ENCODE results near the gene IBA57. TPM values are rescaled to one million over a fixed set of nuclear protein-coding genes. Genes with fewer than 3 reads are reported as not detected.

The IBA57 gene
- total and polyA plus RNA-seq, 2 of the 8 experiments (the other 6 are each of a cell fraction or from before 2014, with no cell fraction given): 2.6 to 5.9 TPM

DNA sequence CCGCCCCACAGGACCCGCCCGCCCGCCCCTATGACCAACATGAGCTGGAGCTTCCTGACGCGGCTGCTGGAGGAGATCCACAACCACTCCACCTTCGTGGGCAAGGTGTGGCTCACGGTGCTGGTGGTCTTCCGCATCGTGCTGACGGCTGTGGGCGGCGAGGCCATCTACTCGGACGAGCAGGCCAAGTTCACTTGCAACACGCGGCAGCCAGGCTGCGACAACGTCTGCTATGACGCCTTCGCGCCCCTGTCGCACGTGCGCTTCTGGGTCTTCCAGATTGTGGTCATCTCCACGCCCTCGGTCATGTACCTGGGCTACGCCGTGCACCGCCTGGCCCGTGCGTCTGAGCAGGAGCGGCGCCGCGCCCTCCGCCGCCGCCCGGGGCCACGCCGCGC lies 7.9 kb upstream of the IBA57 start:
- Histone ChIP-seq H2BK120ac (replicated peaks; ENCODE audit: low read depth, low read length) (no peak overlapping the region), H2AFZ (ENCODE audit: low read length) (no peak overlapping the region), H3K79me2 (ENCODE audit: control insufficient read depth in 1 of 2, insufficient read depth in 2 of 2, low read length in 2 of 2) (no peaks in the 10 kb centered on the region), H3K18ac (ENCODE audit: extremely low read depth, low read length) (no peak overlapping the region), H3K4me3 (ENCODE audit: extremely low read depth in 1 of 4, insufficient read depth in 2 of 4, low read depth in 3 of 4, low read length in 4 of 4) (no peak overlapping the region), H3K56ac (replicated peaks; ENCODE audit: insufficient read length, low read depth, low read length) (no peak overlapping the region), H3K4me2 (ENCODE audit: insufficient read depth in 1 of 2, low read depth in 2 of 2, low read length in 2 of 2) (peak overlapping the region in 1 of 2 experiments; percentile 13; a peak in 1 of 4 replicates), H3K9ac (replicated peaks in 1 of 4; ENCODE audit: extremely low read depth in 1 of 4, low read depth in 3 of 4, low read length in 3 of 4) (no peak overlapping the region), H3K23ac (ENCODE audit: insufficient read length) (no peak overlapping the region), H4K91ac (replicated peaks; ENCODE audit: insufficient read length, low read length) (no peak overlapping the region), H3K27ac (ENCODE audit: low read depth, low read length) (no peak overlapping the region), H3K27me3 (replicated peaks in 1 of 4; ENCODE audit: control insufficient read depth in 3 of 4, extremely low read depth in 1 of 4, insufficient read depth in 3 of 4, low read length in 3 of 4) (peaks cover 0 to 5% (median 1%) of the 10 kb centered on the region in 4 experiments; a peak in 4 of 7 replicates), H3K23me2 (ENCODE audit: low read depth, low read length) (no peaks in the 10 kb centered on the region), H4K8ac (ENCODE audit: extremely low read depth, insufficient read depth, low read length) (no peak overlapping the region), H4K5ac (ENCODE audit: insufficient read length, low read depth, low read length) (no peak overlapping the region), H3K4ac (replicated peaks; ENCODE audit: insufficient read length, low read depth, low read length) (no peak overlapping the region), H2BK20ac (ENCODE audit: low read length) (no peak overlapping the region), H2BK5ac (ENCODE audit: low read depth, low read length) (0 out of 2 replicates have a peak overlapping the region, but pooled peaks have one; percentile 60), H3K14ac (ENCODE audit: insufficient read length) (no peak overlapping the region), H3K36me3 (ENCODE audit: control insufficient read depth in 2 of 4, insufficient read depth in 4 of 4, low read length in 3 of 4) (no peaks in the 10 kb centered on the region), H3K79me1 (ENCODE audit: low read depth, low read length) (0 out of 2 replicates have a peak, but pooled peaks cover 2% of the 10 kb centered on the region), H2BK12ac (ENCODE audit: low read depth, low read length) (no peak overlapping the region), H4K20me1 (replicated peaks in 1 of 2; ENCODE audit: control insufficient read depth in 1 of 2, insufficient read depth in 2 of 2, low read length in 2 of 2) (peaks cover 1 to 3% of the 10 kb centered on the region in 2 experiments), H3K9me3 (ENCODE audit: insufficient read depth in 2 of 2, low read depth in 1 of 2, low read length in 1 of 2) (no peaks in the 10 kb centered on the region), H3K4me1 (replicated peaks in 1 of 4; ENCODE audit: control insufficient read depth in 3 of 4, insufficient read depth in 4 of 4, low read length in 3 of 4) (peaks cover 0 to 9% (median 5%) of the 10 kb centered on the region in 4 experiments; a peak in 6 of 7 replicates), H2AK5ac (ENCODE audit: low read depth, low read length) (no peak overlapping the region), H2BK15ac (ENCODE audit: low read length) (no peak overlapping the region)
- FAIRE-seq (no peak), DNase-seq (ENCODE audit: low read depth in 1 of 2, low spot score in 2 of 2) (no peak)
- ChIA-PET POLR2A (ENCODE audit: partially characterized antibody) (interaction anchor here (0.7 to 2.0 kb wide), 2 partner anchors 9 to 13 kb away, joined by 3 to 10 read pairs; partner anchors contain the start of gene IBA57), CTCF (ENCODE audit: partially characterized antibody) (interaction anchor here (1.0 kb wide), 2 partner anchors 25 to 70 kb away, joined by 3 read pairs; no protein-coding TSS in a partner anchor)
- 96% methylated on average over 37 of the region's 43 CpGs; no CpG with 5 or more reads in 1 of the 2 experiments for whole genome bisulfite sequencing, 2 experiments (ENCODE audit: extremely low coverage in 1 of 2, insufficient coverage in 1 of 2, insufficient read length in 1 of 2, insufficient replicate concordance in 2 of 2, low coverage in 1 of 2, low lambda C conversion rate in 2 of 2, missing lambda C conversion rate in 1 of 2)
- TF ChIP-seq CHD2 (IDR thresholded peaks at IDR 0.05; ENCODE audit: low read length) (no peak), POU5F1 (IDR thresholded peaks at IDR 0.05; ENCODE audit: low read depth, low read length) (no peak), SRF (IDR thresholded peaks at IDR 0.05; ENCODE audit: low read depth, low read length) (no peak), PHF8 (conservative IDR thresholded peaks at IDR 0.05; ENCODE audit: low read depth, low read length) (no peak), TEAD4 (IDR thresholded peaks at IDR 0.05; ENCODE audit: low read depth, low read length) (no peak), SP4 (IDR thresholded peaks at IDR 0.05; ENCODE audit: low read length) (no peak), CBX5 (IDR thresholded peaks at IDR 0.05; ENCODE audit: low read depth, low read length) (no peak), TCF12 (IDR thresholded peaks at IDR 0.05; ENCODE audit: low read depth, low read length) (no peak), EP300 (IDR thresholded peaks at IDR 0.05; ENCODE audit: borderline replicate concordance in 1 of 2, low read depth in 2 of 2, low read length in 2 of 2) (no peak), KDM5A (IDR thresholded peaks at IDR 0.05; ENCODE audit: low read length) (no peak), POLR2A (IDR thresholded peaks at IDR 0.05; ENCODE audit: control extremely low read depth in 1 of 2, low read depth in 2 of 2, low read length in 2 of 2) (no peak), RXRA (IDR thresholded peaks at IDR 0.05; ENCODE audit: insufficient read depth, low read depth, low read length) (no peak), SIRT6 (IDR thresholded peaks at IDR 0.05; ENCODE audit: low read length) (no peak), RNF2 (IDR thresholded peaks at IDR 0.05; ENCODE audit: borderline replicate concordance, low read depth, low read length, missing control alignments, poor library complexity, severe bottlenecking) (no peak), ZNF274 (IDR thresholded peaks at IDR 0.05; ENCODE audit: borderline replicate concordance, extremely low read depth, low read length) (no peak)
